GM23338 (cell line): Measurements from ENCODE around the gene DNAJC15. TPM values are rescaled to one million over a fixed set of nuclear protein-coding genes. Genes with fewer than 3 reads are reported as not detected.

ENCODE experiments used
- ATAC-seq: fragments of 200-7000 bp; cut with Tn5 transposase; 3 replicates; pipeline ENCODE4 v1.9.1; 2020
- DNase-seq: peaks from one replicate; pipeline ENCODE4 v3.0.0-alpha.2; 2015; ENCODE audit warnings: low spot score
- H2AFZ ChIP-seq: fragments of 200-600 bp; sonication (generic); 2 replicates; pipeline ENCODE4 v1.8.0; 2016; ENCODE audit warnings: antibody characterized with exemption, mild to moderate bottlenecking, moderate library complexity
- H3F3A ChIP-seq: fragments of 200-600 bp; sonication (generic); replicated peaks from 2 replicates; pipeline ENCODE4 v1.8.0; 2017; ENCODE audit warnings: antibody characterized with exemption, mixed run types, low read depth
- H3K27ac ChIP-seq: fragments of 200-600 bp; sonication (generic); 2 replicates; pipeline ENCODE4 v1.6.1; 2016; ENCODE audit warnings: low read depth
- H3K27me3 ChIP-seq: fragments of 200-600 bp; sonication (generic); 2 replicates; pipeline ENCODE4 v1.8.0; 2016; ENCODE audit warnings: mild to moderate bottlenecking, mixed run types, moderate library complexity; ENCODE audit not compliant: insufficient read depth
- H3K36me3 ChIP-seq: fragments of 200-600 bp; sonication (generic); 2 replicates; pipeline ENCODE4 v1.8.0; 2016; ENCODE audit warnings: mild to moderate bottlenecking; ENCODE audit not compliant: insufficient read depth
- H3K4me1 ChIP-seq: fragments of 200-600 bp; sonication (generic); 2 replicates; pipeline ENCODE4 v1.8.0; 2016; ENCODE audit warnings: mild to moderate bottlenecking, moderate library complexity; ENCODE audit not compliant: insufficient read depth
- H3K4me2 ChIP-seq: fragments of 200-600 bp; sonication (generic); 2 replicates; pipeline ENCODE4 v1.7.1; 2017; ENCODE audit warnings: mixed run types
- H3K4me3 ChIP-seq: fragments of 200-600 bp; sonication (generic); 2 replicates; pipeline ENCODE4 v1.6.1; 2016; ENCODE audit warnings: mixed run types
- H3K79me2 ChIP-seq: fragments of 200-600 bp; sonication (generic); replicated peaks from 2 replicates; pipeline ENCODE4 v1.8.0; 2017; ENCODE audit warnings: mild to moderate bottlenecking; ENCODE audit not compliant: insufficient read depth
- H3K9me2 ChIP-seq: fragments of 200-600 bp; sonication (generic); 2 replicates; pipeline ENCODE4 v1.8.0; 2017; ENCODE audit not compliant: insufficient read depth
- H4K20me1 ChIP-seq: fragments of 200-600 bp; sonication (generic); replicated peaks from 2 replicates; pipeline ENCODE4 v1.8.0; 2017; ENCODE audit warnings: mild to moderate bottlenecking; ENCODE audit not compliant: insufficient read depth
- H3K27ac Mint-ChIP-seq: 2 replicates; pipeline ENCODE4 v1.8.0; 2020; ENCODE audit warnings: inconsistent platforms, mild to moderate bottlenecking, moderate library complexity, mixed read lengths
- H3K27me3 Mint-ChIP-seq: 3 replicates; pipeline ENCODE4 v1.8.0; 2022; ENCODE audit warnings: low read depth, mild to moderate bottlenecking, moderate library complexity, mixed read lengths, inconsistent platforms; ENCODE audit not compliant: insufficient read depth, poor library complexity
- H3K36me3 Mint-ChIP-seq: 3 replicates; pipeline ENCODE4 v1.8.0; 2021; ENCODE audit warnings: low read depth, mild to moderate bottlenecking, inconsistent platforms, moderate library complexity, mixed read lengths
- H3K4me1 Mint-ChIP-seq: 3 replicates; pipeline ENCODE4 v1.8.0; 2020; ENCODE audit warnings: mild to moderate bottlenecking, inconsistent platforms, mixed read lengths
- H3K4me3 Mint-ChIP-seq: 3 replicates; pipeline ENCODE4 v1.8.0; 2021; ENCODE audit warnings: moderate library complexity, mild to moderate bottlenecking, inconsistent platforms, mixed read lengths
- H3K9me3 Mint-ChIP-seq: 3 replicates; pipeline ENCODE4 v1.8.0; 2020; ENCODE audit warnings: moderate library complexity, mild to moderate bottlenecking, inconsistent platforms, mixed read lengths
- JUNB ChIP-seq: IDR thresholded peaks from one replicate; pipeline ENCODE4 v1.6.1; 2016; ENCODE audit warnings: antibody characterized with exemption; ENCODE audit not compliant: unreplicated experiment
- REST ChIP-seq: IDR thresholded peaks from one replicate; pipeline ENCODE4 v1.6.1; 2018; ENCODE audit warnings: antibody characterized with exemption; ENCODE audit not compliant: unreplicated experiment
- ZNF114 ChIP-seq: fragments of 250-450 bp; sonication (Bioruptor Pico); IDR thresholded peaks from 2 replicates; pipeline ENCODE4 v1.5.0; 2020; ENCODE audit warnings: mild to moderate bottlenecking, moderate library complexity
- ZNF462 ChIP-seq: fragments of 250-450 bp; sonication (Bioruptor Pico); IDR thresholded peaks from 2 replicates; pipeline ENCODE4 v1.5.0; 2020; ENCODE audit warnings: mild to moderate bottlenecking, moderate library complexity
- polyA plus RNA-seq: library from polyadenylated mRNA; unstranded; fragments of >200 nt; fragmentation: Nextera tagmentation; extraction: Ambion mirVana; gene quantifications from 2 replicates; pipeline ENCODE4 v1.2.1, GENCODE V29; 2016
- total RNA-seq: library from RNA; depleted of rRNA; stranded (reverse); fragments of >200 nt; shearing (Covaris generic); gene quantifications from 2 replicates; pipeline ENCODE4 v1.2.3, GENCODE V29; 2014

Gene DNAJC15
- total and polyA plus RNA-seq, 2 experiments from 2014 or later, result 11.4 to 80.4 TPM

- H3K27ac Mint-ChIP-seq, result no peak overlapping the region
Observed at GRCh38 chr13:42981317-42981716, 42.1 kb upstream of the DNAJC15 start.

More at GRCh38 chr13:42981317-42981716, 42.1 kb upstream of the DNAJC15 start:
- Histone ChIP-seq H2AFZ (no peak overlapping the region), H3K4me2 (peak overlapping the region; percentile 13; the same call in 1 of the 2 replicates), H3K36me3 (no peaks in the 10 kb centered on the region), H3K4me3 (no peak overlapping the region), H4K20me1 (no peaks in the 10 kb centered on the region), H3K9me2 (no peaks in the 10 kb centered on the region), H3K4me1 (peaks cover 23% of the 10 kb centered on the region), H3K27ac (no peak overlapping the region), H3K79me2 (no peaks in the 10 kb centered on the region), H3K27me3 (no peaks in the 10 kb centered on the region), H3F3A (no peaks in the 10 kb centered on the region)
- Mint-ChIP-seq H3K27me3 (peaks cover 8% of the 10 kb centered on the region), H3K4me3 (no peak overlapping the region), H3K4me1 (peaks cover 30% of the 10 kb centered on the region), H3K9me3 (peaks cover 6% of the 10 kb centered on the region; the same call in 1 of the 3 replicates), H3K36me3 (no peaks in the 10 kb centered on the region)
- ATAC-seq (no peak), DNase-seq (no peak)
- no peak for TF ChIP-seq REST
- no peak for TF ChIP-seq ZNF114 (CRISPR knock-in tag)
- TF ChIP-seq ZNF462 (CRISPR knock-in tag), result no peak
- no peak for TF ChIP-seq JUNB
